Mucosa of descending colon (tissue), 3 donors: ENCODE results near the gene DPYSL5. TPM values are rescaled to one million over a fixed set of nuclear protein-coding genes. Genes with fewer than 3 reads are reported as not detected.

Source experiments
- ATAC-seq: fragments of 200-7000 bp; cut with Tn5 transposase; one replicate; pipeline ENCODE4 v1.9.1; 2020; ENCODE audit warnings: mild to moderate bottlenecking, moderate library complexity
- DNase-seq, 3 donors: peaks; one replicate each; pipeline ENCODE4 v3.0.0-alpha.2; 2020
- H3K36me3 ChIP-seq: fragments of 200-600 bp; one replicate; pipeline ENCODE4 v1.8.0; 2021; ENCODE audit warnings: low read depth, mild to moderate bottlenecking
- H3K4me1 ChIP-seq: fragments of 200-600 bp; one replicate; pipeline ENCODE4 v1.8.0; 2021; ENCODE audit warnings: low read depth, mild to moderate bottlenecking
- H3K4me3 ChIP-seq: fragments of 200-600 bp; one replicate; pipeline ENCODE4 v1.8.0; 2021; ENCODE audit warnings: mild to moderate bottlenecking
- H3K9me3 ChIP-seq: fragments of 200-600 bp; one replicate; pipeline ENCODE4 v1.8.0; 2021; ENCODE audit warnings: mild to moderate bottlenecking
- CTCF ChIP-seq: fragments of 200-600 bp; IDR thresholded peaks from one replicate; pipeline ENCODE4 v1.8.0; 2022; ENCODE audit warnings: antibody characterized with exemption, mild to moderate bottlenecking
- intact Hi-C, 2 donors: fragments of 100-400 bp; cut with DNase I in 1 of 2; cut with micrococcal nuclease in 1 of 2; formaldehyde crosslinking; loops; one replicate each; pipeline versions ENCODE4 v1.11.0 to v1.11.1; 2022; cut with DNase I, micrococcal nuclease
- total RNA-seq, 3 donors: library from RNA; stranded (reverse); fragmentation: NEBNext Ultra II Directional in 2 of 3; extraction: Animal tissue kit (Norgen Biotek cat#: 25700) in 2 of 3; gene quantifications; one replicate each; pipeline versions ENCODE4 v1.2.1 to v1.2.4, GENCODE V29; 2021 to 2023
- donor health status: DM: no; HTN: no; CAD: no; lungs with moderate emphysema.
- donor health status: DM: no; HTN: no; CAD: no.
- donor health status: DM: no; HTN: yes; CAD: no.

Gene DPYSL5
- total RNA-seq, 3 donors from 2014 or later, result 0.24 to 1.3 (median 0.38) TPM

- ATAC-seq (no peak), DNase-seq (no peak)
- no peaks in the 10 kb centered on the region for H3K9me3 ChIP-seq
- no peak for TF ChIP-seq CTCF
- H3K4me3 ChIP-seq, result no peak overlapping the region
- intact Hi-C loops, result no loop called here
- no peaks in the 10 kb centered on the region for H3K36me3 ChIP-seq
- no peaks in the 10 kb centered on the region for H3K4me1 ChIP-seq
Observed at GRCh38 chr2:26860211-26860850, 12.4 kb downstream of the DPYSL5 start.

- no peaks in the 10 kb centered on the region for H3K36me3 ChIP-seq
- no peak overlapping the region for H3K4me3 ChIP-seq
- ATAC-seq, result no peak
- no peaks in the 10 kb centered on the region for H3K9me3 ChIP-seq
- DNase-seq, result no peak
- intact Hi-C loops, result no loop called here
- no peaks in the 10 kb centered on the region for H3K4me1 ChIP-seq
- no peak for TF ChIP-seq CTCF
Observed at GRCh38 chr2:26861610-26862224, 13.8 kb downstream of the DPYSL5 start.

GRCh38 chr2:26864226-26864625 lies 16.3 kb downstream of the DPYSL5 start:
- H3K4me3 ChIP-seq, result no peak overlapping the region
- ATAC-seq (no peak), DNase-seq (no peak)
- no peaks in the 10 kb centered on the region for H3K4me1 ChIP-seq
- H3K9me3 ChIP-seq, result no peaks in the 10 kb centered on the region
- TF ChIP-seq CTCF, result no peak
- H3K36me3 ChIP-seq, result no peaks in the 10 kb centered on the region
- intact Hi-C loops, result no loop called here

GRCh38 chr2:26864646-26865045 lies 16.7 kb downstream of the DPYSL5 start:
- no peaks in the 10 kb centered on the region for H3K36me3 ChIP-seq
- H3K4me1 ChIP-seq, result no peaks in the 10 kb centered on the region
- TF ChIP-seq CTCF, result no peak
- H3K4me3 ChIP-seq, result no peak overlapping the region
- no peaks in the 10 kb centered on the region for H3K9me3 ChIP-seq
- intact Hi-C loops, result no loop called here
- ATAC-seq (no peak), DNase-seq (no peak)

- H3K4me3 ChIP-seq, result no peak overlapping the region
- DNase-seq, result no peak
- H3K36me3 ChIP-seq, result no peaks in the 10 kb centered on the region
- H3K9me3 ChIP-seq, result no peaks in the 10 kb centered on the region
- TF ChIP-seq CTCF, result no peak
- intact Hi-C loops, result no loop called here
- ATAC-seq, result no peak
- H3K4me1 ChIP-seq, result no peaks in the 10 kb centered on the region
Observed at GRCh38 chr2:26870585-26871095, 22.7 kb downstream of the DPYSL5 start.
